ENCODE data around the gene ANAPC16. TPM values are rescaled to one million over a fixed set of nuclear protein-coding genes. Genes with fewer than 3 reads are reported as not detected.

ANAPC16 gene
- total RNA-seq, 1 experiment from 2014 or later: 144 TPM

- TF ChIP-seq CTCF (IDR thresholded peaks at IDR 0.05; ENCODE audit: insufficient read depth in 1 of 2, low read depth in 1 of 2, low read length in 1 of 2, severe bottlenecking in 1 of 2, unreplicated experiment in 1 of 2): no peak
- Histone ChIP-seq H3K4me1 (peaks cover 22% of the 10 kb centered on the region), H3K4me3 (ENCODE audit: low read depth, low read length) (peak within 1 kb of the TSS; percentile 80), H3K36me3 (ENCODE audit: control insufficient read depth, insufficient read depth, low read length) (peaks cover 6% of the 10 kb centered on the region), H3K27me3 (replicated peaks; ENCODE audit: control insufficient read depth, insufficient read depth, low read length) (no peaks in the 10 kb centered on the region), H3K9me3 (no peaks in the 10 kb centered on the region)
- CTCF ChIA-PET: interaction anchor here (0.8 to 4.8 kb wide), 10 partner anchors 10 to 377 kb away, joined by 3 to 40 read pairs (median 3); partner anchors contain the start of gene DNAJB12
- Mint-ChIP-seq H3K4me3 (ENCODE audit: unreplicated experiment) (peak within 1 kb of the TSS; percentile 94), H3K9me3 (ENCODE audit: unreplicated experiment) (no peaks in the 10 kb centered on the region), H3K27ac (ENCODE audit: unreplicated experiment) (peak within 1 kb of the TSS; percentile 99), H3K4me1 (ENCODE audit: low read depth, unreplicated experiment) (peaks cover 39% of the 10 kb centered on the region), H3K27me3 (ENCODE audit: insufficient read depth, unreplicated experiment) (no peaks in the 10 kb centered on the region), H3K36me3 (ENCODE audit: insufficient read depth, unreplicated experiment) (peaks cover 65% of the 10 kb centered on the region)
- intact Hi-C loops (cut with micrococcal nuclease; ENCODE audit: unreplicated experiment): loop anchor here (1.0 to 2.0 kb wide), 4 partner anchors 45 to 175 kb away; no protein-coding TSS in a partner anchor
- POLR2A ChIA-PET: interaction anchor here (0.5 to 5.2 kb wide), 42 partner anchors 8 to 979 kb away, joined by 3 to 163 read pairs (median 4); partner anchors contain the start of genes ANAPC16, ASCC1, DNAJB12 and MRPS16
- no TSS peak for BruUV-seq (replicated peaks)
- DNase-seq: peak; percentile 99 to 100
Measured at GRCh38 chr10:72273410-72274212, 57.8 kb downstream of the ANAPC16 start, which contains the start of gene DDIT4. TSS of gene DDIT4 (plus strand) at chr10:72273924. CDS start at chr10:72274217, 293 bp downstream.

- no peak for TF ChIP-seq CTCF (IDR thresholded peaks at IDR 0.05; ENCODE audit: insufficient read depth in 1 of 2, low read depth in 1 of 2, low read length in 1 of 2, severe bottlenecking in 1 of 2, unreplicated experiment in 1 of 2)
- H3K4me1 Mint-ChIP-seq (ENCODE audit: low read depth, unreplicated experiment): peaks cover 40% of the 10 kb centered on the region
- no peak for DNase-seq
- Histone ChIP-seq H3K27me3 (replicated peaks; ENCODE audit: control insufficient read depth, insufficient read depth, low read length) (no peaks in the 10 kb centered on the region), H3K4me3 (ENCODE audit: low read depth, low read length) (peak overlapping the region; percentile 80), H3K36me3 (ENCODE audit: control insufficient read depth, insufficient read depth, low read length) (peaks cover 6% of the 10 kb centered on the region), H3K9me3 (no peaks in the 10 kb centered on the region), H3K4me1 (peaks cover 22% of the 10 kb centered on the region)
- intact Hi-C loops (cut with micrococcal nuclease; ENCODE audit: unreplicated experiment): no loop called here
- H3K36me3 Mint-ChIP-seq (ENCODE audit: insufficient read depth, unreplicated experiment): peaks cover 65% of the 10 kb centered on the region
- peak overlapping the region; percentile 94 for H3K4me3 Mint-ChIP-seq (ENCODE audit: unreplicated experiment)
- BruUV-seq (replicated peaks): TSS peak; percentile 78
- peak overlapping the region; percentile 99 for H3K27ac Mint-ChIP-seq (ENCODE audit: unreplicated experiment)
- H3K9me3 Mint-ChIP-seq (ENCODE audit: unreplicated experiment): no peaks in the 10 kb centered on the region
- ChIA-PET CTCF (interaction anchor here (1.1 to 4.8 kb wide), 4 partner anchors 14 to 226 kb away, joined by 3 to 40 read pairs (median 4); no protein-coding TSS in a partner anchor), POLR2A (interaction anchor here (0.7 to 5.2 kb wide), 14 partner anchors 12 to 255 kb away, joined by 3 to 163 read pairs (median 8); partner anchors contain the start of genes ANAPC16 and ASCC1)
- no peaks in the 10 kb centered on the region for H3K27me3 Mint-ChIP-seq (ENCODE audit: insufficient read depth, unreplicated experiment)
Measured at GRCh38 chr10:72274213-72274729, 58.5 kb downstream of the ANAPC16 start.

GRCh38 chr10:72274730-72275350 is 59.0 kb downstream of the ANAPC16 start:
- no peaks in the 10 kb centered on the region for H3K27me3 ChIP-seq (replicated peaks; ENCODE audit: control insufficient read depth, insufficient read depth, low read length)
- H3K36me3 ChIP-seq (ENCODE audit: control insufficient read depth, insufficient read depth, low read length): peaks cover 6% of the 10 kb centered on the region
- BruUV-seq (replicated peaks): no TSS peak
- peak; percentile 38 to 58 for TF ChIP-seq CTCF (IDR thresholded peaks at IDR 0.05; ENCODE audit: insufficient read depth in 1 of 2, low read depth in 1 of 2, low read length in 1 of 2, severe bottlenecking in 1 of 2, unreplicated experiment in 1 of 2)
- POLR2A ChIA-PET: interaction anchor here (0.6 to 5.2 kb wide), 7 partner anchors 13 to 104 kb away, joined by 3 to 163 read pairs (median 13); partner anchors contain the start of genes ANAPC16 and ASCC1
- peaks cover 67% of the 10 kb centered on the region for H3K36me3 Mint-ChIP-seq (ENCODE audit: insufficient read depth, unreplicated experiment)
- intact Hi-C loops (cut with micrococcal nuclease; ENCODE audit: unreplicated experiment): no loop called here
- CTCF ChIA-PET: interaction anchor here (0.6 to 4.8 kb wide), 7 partner anchors 12 to 226 kb away, joined by 3 to 40 read pairs (median 4); no protein-coding TSS in a partner anchor
- H3K9me3 ChIP-seq: no peaks in the 10 kb centered on the region
- peak overlapping the region; percentile 94 for H3K4me3 Mint-ChIP-seq (ENCODE audit: unreplicated experiment)
- no peaks in the 10 kb centered on the region for H3K27me3 Mint-ChIP-seq (ENCODE audit: insufficient read depth, unreplicated experiment)
- peak overlapping the region; percentile 99 for H3K27ac Mint-ChIP-seq (ENCODE audit: unreplicated experiment)
- H3K4me1 ChIP-seq: peaks cover 22% of the 10 kb centered on the region
- DNase-seq: peak in 1 of 2 experiments; percentile 70
- no peaks in the 10 kb centered on the region for H3K9me3 Mint-ChIP-seq (ENCODE audit: unreplicated experiment)
- H3K4me1 Mint-ChIP-seq (ENCODE audit: low read depth, unreplicated experiment): peaks cover 40% of the 10 kb centered on the region
- H3K4me3 ChIP-seq (ENCODE audit: low read depth, low read length): peak overlapping the region; percentile 80
